Vagina (tissue), 2 donors: ENCODE results near the gene CXCR6. TPM values are rescaled to one million over a fixed set of nuclear protein-coding genes. Genes with fewer than 3 reads are reported as not detected.

Experiments
- DNase-seq, 2 donors: peaks; one replicate each; pipeline ENCODE4 v3.0.0-alpha.2; 2017; ENCODE audit errors: extremely low spot score in 2 of 2
- H3K27ac ChIP-seq: fragments of 200-600 bp; sonication (generic); one replicate; pipeline ENCODE4 v1.5.1; 2019
- H3K27me3 ChIP-seq: fragments of 200-600 bp; sonication (generic); one replicate; pipeline ENCODE4 v1.5.1; 2019
- H3K36me3 ChIP-seq, 2 donors: fragments of 200-600 bp; sonication (generic); one replicate each; pipeline ENCODE4 v1.5.1; 2017 to 2019
- H3K4me1 ChIP-seq: fragments of 200-600 bp; sonication (generic); one replicate; pipeline ENCODE4 v1.5.1; 2019
- H3K4me3 ChIP-seq, 2 donors: fragments of 200-600 bp; sonication (generic); 1 replicate in 1 of 2; 2 replicates in 1 of 2; pipeline ENCODE4 v1.5.1; 2016 to 2019
- H3K9me3 ChIP-seq: fragments of 200-600 bp; sonication (generic); one replicate; pipeline ENCODE4 v1.5.1; 2019
- POLR2A ChIP-seq, 2 donors: fragments of 450-650 bp; IDR thresholded peaks; one replicate each; pipeline ENCODE4 v1.6.1; 2017; ENCODE audit warnings: antibody characterized with exemption in 2 of 2, mild to moderate bottlenecking in 2 of 2, moderate library complexity in 2 of 2
- POLR2AphosphoS5 ChIP-seq, 2 donors: sonication (generic); formaldehyde crosslinking; IDR thresholded peaks; one replicate each; pipeline ENCODE4 v1.9.0; 2017; ENCODE audit warnings: antibody characterized with exemption in 2 of 2, mild to moderate bottlenecking in 2 of 2, low read depth in 1 of 2; ENCODE audit not compliant: insufficient read depth in 1 of 2
- intact Hi-C: fragments of 100-400 bp; cut with DNase I; formaldehyde crosslinking; loops from one replicate; pipeline ENCODE4 v1.15.1; 2023
- total RNA-seq: library from RNA; depleted of rRNA; stranded (reverse); fragments of >200 nt; gene quantifications from one replicate; pipeline ENCODE4 v1.2.3, GENCODE V29; 2016
- TF ChIP-seq, protein P1 (sequence below), 3 experiments: fragments of 450-650 bp in 2 of 3; fragments of 200-600 bp in 1 of 3; sonication (generic) in 1 of 3; IDR thresholded peaks; one replicate each; pipeline ENCODE4 v1.5.1; 2017 to 2019; ENCODE audit warnings: antibody characterized with exemption in 3 of 3, mild to moderate bottlenecking in 2 of 3, moderate library complexity in 2 of 3

The CXCR6 gene
- total RNA-seq, 1 donor from 2014 or later: 9.6 TPM

- no peak for DNase-seq
- Histone ChIP-seq H3K4me3 (no peak overlapping the region), H3K27ac (no peak overlapping the region), H3K27me3 (no peaks in the 10 kb centered on the region), H3K9me3 (no peaks in the 10 kb centered on the region), H3K36me3 (peaks cover 0 to 5% of the 10 kb centered on the region in 2 donors), H3K4me1 (peaks cover 13% of the 10 kb centered on the region)
- TF ChIP-seq, protein P1, sequence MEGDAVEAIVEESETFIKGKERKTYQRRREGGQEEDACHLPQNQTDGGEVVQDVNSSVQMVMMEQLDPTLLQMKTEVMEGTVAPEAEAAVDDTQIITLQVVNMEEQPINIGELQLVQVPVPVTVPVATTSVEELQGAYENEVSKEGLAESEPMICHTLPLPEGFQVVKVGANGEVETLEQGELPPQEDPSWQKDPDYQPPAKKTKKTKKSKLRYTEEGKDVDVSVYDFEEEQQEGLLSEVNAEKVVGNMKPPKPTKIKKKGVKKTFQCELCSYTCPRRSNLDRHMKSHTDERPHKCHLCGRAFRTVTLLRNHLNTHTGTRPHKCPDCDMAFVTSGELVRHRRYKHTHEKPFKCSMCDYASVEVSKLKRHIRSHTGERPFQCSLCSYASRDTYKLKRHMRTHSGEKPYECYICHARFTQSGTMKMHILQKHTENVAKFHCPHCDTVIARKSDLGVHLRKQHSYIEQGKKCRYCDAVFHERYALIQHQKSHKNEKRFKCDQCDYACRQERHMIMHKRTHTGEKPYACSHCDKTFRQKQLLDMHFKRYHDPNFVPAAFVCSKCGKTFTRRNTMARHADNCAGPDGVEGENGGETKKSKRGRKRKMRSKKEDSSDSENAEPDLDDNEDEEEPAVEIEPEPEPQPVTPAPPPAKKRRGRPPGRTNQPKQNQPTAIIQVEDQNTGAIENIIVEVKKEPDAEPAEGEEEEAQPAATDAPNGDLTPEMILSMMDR (IDR thresholded peaks at IDR 0.05): no peak
- no peak for TF ChIP-seq POLR2AphosphoS5 (IDR thresholded peaks at IDR 0.05; ENCODE audit: insufficient read depth in 1 of 2, low read depth in 1 of 2)
- no peak for TF ChIP-seq POLR2A (IDR thresholded peaks at IDR 0.05)
- intact Hi-C loops: no loop called here
Measured at GRCh38 chr3:45915059-45915439, 28.2 kb upstream of the CXCR6 start.

DNA sequence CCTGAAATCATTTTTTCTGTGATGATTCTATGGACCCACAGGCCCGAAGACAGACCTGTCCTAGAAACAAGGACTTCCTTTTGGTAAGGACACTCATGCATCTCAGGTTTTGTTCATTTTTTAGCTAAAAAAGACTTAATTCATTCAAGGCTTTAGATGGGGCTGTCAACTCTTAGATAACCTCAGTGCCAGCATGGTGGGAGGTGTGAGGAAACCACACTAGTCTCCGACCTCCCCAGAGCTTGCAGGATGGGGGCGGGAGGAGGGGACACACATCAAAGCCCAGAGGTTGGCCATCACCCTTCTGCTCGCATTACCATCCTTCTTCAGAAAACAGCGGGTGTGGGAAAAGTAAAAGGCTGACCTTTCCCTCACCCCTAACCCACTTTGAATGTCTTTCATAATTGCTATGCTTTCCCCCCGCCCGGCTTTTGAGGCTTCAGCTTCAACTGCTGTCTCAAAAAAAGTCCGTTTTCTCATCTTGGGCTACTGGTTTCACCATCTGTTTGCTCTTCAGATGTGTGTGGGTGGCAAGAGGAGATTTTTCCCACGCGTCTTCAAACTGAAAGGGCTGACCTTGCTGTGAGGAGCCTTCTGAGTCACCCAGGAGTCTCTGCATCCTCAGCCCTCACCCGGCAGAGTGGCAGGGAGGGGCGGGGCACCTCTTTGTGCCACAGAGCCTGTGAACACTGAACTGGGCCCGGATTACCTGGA, 27.6 kb upstream of the CXCR6 start:
- no peak overlapping the region for H3K4me3 ChIP-seq
- DNase-seq: no peak
- H3K27ac ChIP-seq: no peak overlapping the region
- intact Hi-C loops: no loop called here
- H3K27me3 ChIP-seq: no peaks in the 10 kb centered on the region
- H3K9me3 ChIP-seq: no peaks in the 10 kb centered on the region
- H3K4me1 ChIP-seq: peaks cover 13% of the 10 kb centered on the region
- H3K36me3 ChIP-seq: peaks cover 0 to 10% of the 10 kb centered on the region in 2 donors
- no peak for TF ChIP-seq POLR2A (IDR thresholded peaks at IDR 0.05)
- no peak for TF ChIP-seq POLR2AphosphoS5 (IDR thresholded peaks at IDR 0.05; ENCODE audit: insufficient read depth in 1 of 2, low read depth in 1 of 2)
- TF ChIP-seq, protein P1 (IDR thresholded peaks at IDR 0.05): no peak

- Histone ChIP-seq H3K36me3 (peaks cover 0 to 27% of the 10 kb centered on the region in 2 donors), H3K4me3 (no peak overlapping the region), H3K4me1 (peaks cover 13% of the 10 kb centered on the region), H3K9me3 (no peaks in the 10 kb centered on the region), H3K27ac (no peak overlapping the region), H3K27me3 (no peaks in the 10 kb centered on the region)
- DNase-seq: no peak
- intact Hi-C loops: no loop called here
- TF ChIP-seq, protein P1 (IDR thresholded peaks at IDR 0.05): no peak
- TF ChIP-seq POLR2A (IDR thresholded peaks at IDR 0.05): no peak
- no peak for TF ChIP-seq POLR2AphosphoS5 (IDR thresholded peaks at IDR 0.05; ENCODE audit: insufficient read depth in 1 of 2, low read depth in 1 of 2)
Measured at GRCh38 chr3:45917146-45917898, 25.9 kb upstream of the CXCR6 start.

- DNase-seq: no peak
- H3K36me3 ChIP-seq: peaks cover 0 to 55% of the 10 kb centered on the region in 2 donors
- intact Hi-C loops: no loop called here
Measured at GRCh38 chr3:45921158-45922038, 21.9 kb upstream of the CXCR6 start.

More at GRCh38 chr3:45921158-45922038, 21.9 kb upstream of the CXCR6 start:
- H3K4me1 ChIP-seq: peaks cover 4% of the 10 kb centered on the region
- no peaks in the 10 kb centered on the region for H3K27me3 ChIP-seq
- no peak overlapping the region for H3K4me3 ChIP-seq
- TF ChIP-seq, protein P1 (IDR thresholded peaks at IDR 0.05): no peak
- no peak for TF ChIP-seq POLR2A (IDR thresholded peaks at IDR 0.05)
- no peak for TF ChIP-seq POLR2AphosphoS5 (IDR thresholded peaks at IDR 0.05; ENCODE audit: insufficient read depth in 1 of 2, low read depth in 1 of 2)
- no peaks in the 10 kb centered on the region for H3K9me3 ChIP-seq
- H3K27ac ChIP-seq: no peak overlapping the region
